Nephron (organoid): ENCODE data around the gene NMNAT2.
"Not testable (repeated sequence)": the region's sequence is repeated elsewhere in the genome, so short reads cannot be mapped to it uniquely, and the experiment has no call there.

ENCODE experiments used
- H3K27ac Mint-ChIP-seq, 3 experiments: 2 replicates each; pipeline ENCODE4 v1.8.0; 2020; ENCODE audit warnings: mixed read lengths in 3 of 3, mild to moderate bottlenecking in 2 of 3, moderate library complexity in 1 of 3
- H3K27me3 Mint-ChIP-seq: 2 replicates; pipeline ENCODE4 v1.8.0; 2021; ENCODE audit warnings: low read depth, mild to moderate bottlenecking, moderate library complexity, mixed read lengths
- H3K36me3 Mint-ChIP-seq: 2 replicates; pipeline ENCODE4 v1.8.0; 2020; ENCODE audit warnings: low read depth, mixed read lengths
- H3K4me1 Mint-ChIP-seq: 2 replicates; pipeline ENCODE4 v1.8.0; 2020; ENCODE audit warnings: mixed read lengths
- H3K4me3 Mint-ChIP-seq, 3 experiments: 2 replicates each; pipeline ENCODE4 v1.8.0; 2020; ENCODE audit warnings: mild to moderate bottlenecking in 3 of 3, mixed read lengths in 3 of 3, moderate library complexity in 2 of 3
- H3K9me3 Mint-ChIP-seq: 2 replicates; pipeline ENCODE4 v1.8.0; 2020; ENCODE audit warnings: mixed read lengths
- TF ChIP-seq, protein P1 (sequence below), 3 experiments: fragments of 200-600 bp; sonication (generic); IDR thresholded peaks; one replicate each; pipeline ENCODE4 v1.5.0; 2021; ENCODE audit warnings: antibody characterized with exemption in 3 of 3; ENCODE audit not compliant: unreplicated experiment in 3 of 3

NMNAT2 gene

DNA sequence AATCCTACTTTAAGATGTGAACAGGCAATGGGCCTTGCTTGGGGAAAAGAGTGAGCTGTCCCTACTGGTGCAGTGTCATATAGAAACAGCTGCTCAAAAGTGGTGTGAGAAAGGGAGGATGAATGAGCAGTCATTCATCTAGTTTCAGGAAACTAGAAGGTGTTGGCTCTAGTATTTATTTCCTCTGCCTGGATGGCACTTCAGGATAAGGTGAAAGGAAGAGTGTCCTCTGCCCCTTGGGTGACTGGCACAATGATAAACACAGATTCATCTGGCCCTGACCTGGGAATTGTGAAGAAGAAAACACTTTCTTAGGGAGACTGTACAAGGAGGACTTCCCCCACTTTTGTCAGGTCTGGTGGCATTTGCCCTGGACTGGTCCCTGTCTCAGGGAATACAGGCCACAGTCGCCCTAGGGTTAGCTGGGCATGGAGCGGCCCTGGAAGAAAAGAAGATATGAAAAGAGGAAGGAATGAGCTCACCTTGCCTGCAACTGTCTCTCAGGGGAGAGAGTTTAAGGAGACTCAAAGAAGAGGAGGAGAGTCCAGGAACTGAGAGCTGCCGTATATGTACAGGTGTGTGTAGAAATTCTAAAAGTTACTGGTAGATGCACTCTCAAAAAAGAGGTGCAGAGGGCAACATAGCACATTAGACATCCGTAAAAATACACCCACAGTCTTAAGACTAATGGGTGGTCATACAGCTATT lies 13.8 kb upstream of the NMNAT2 start:
- no peaks in the 10 kb centered on the region for H3K36me3 Mint-ChIP-seq
- TF ChIP-seq, protein P1, sequence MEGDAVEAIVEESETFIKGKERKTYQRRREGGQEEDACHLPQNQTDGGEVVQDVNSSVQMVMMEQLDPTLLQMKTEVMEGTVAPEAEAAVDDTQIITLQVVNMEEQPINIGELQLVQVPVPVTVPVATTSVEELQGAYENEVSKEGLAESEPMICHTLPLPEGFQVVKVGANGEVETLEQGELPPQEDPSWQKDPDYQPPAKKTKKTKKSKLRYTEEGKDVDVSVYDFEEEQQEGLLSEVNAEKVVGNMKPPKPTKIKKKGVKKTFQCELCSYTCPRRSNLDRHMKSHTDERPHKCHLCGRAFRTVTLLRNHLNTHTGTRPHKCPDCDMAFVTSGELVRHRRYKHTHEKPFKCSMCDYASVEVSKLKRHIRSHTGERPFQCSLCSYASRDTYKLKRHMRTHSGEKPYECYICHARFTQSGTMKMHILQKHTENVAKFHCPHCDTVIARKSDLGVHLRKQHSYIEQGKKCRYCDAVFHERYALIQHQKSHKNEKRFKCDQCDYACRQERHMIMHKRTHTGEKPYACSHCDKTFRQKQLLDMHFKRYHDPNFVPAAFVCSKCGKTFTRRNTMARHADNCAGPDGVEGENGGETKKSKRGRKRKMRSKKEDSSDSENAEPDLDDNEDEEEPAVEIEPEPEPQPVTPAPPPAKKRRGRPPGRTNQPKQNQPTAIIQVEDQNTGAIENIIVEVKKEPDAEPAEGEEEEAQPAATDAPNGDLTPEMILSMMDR (IDR thresholded peaks at IDR 0.05; ENCODE audit: unreplicated experiment in 3 of 3): no peak
- no peaks in the 10 kb centered on the region for H3K9me3 Mint-ChIP-seq
- H3K27ac Mint-ChIP-seq: no peak overlapping the region
- no peaks in the 10 kb centered on the region for H3K4me1 Mint-ChIP-seq
- no peaks in the 10 kb centered on the region for H3K27me3 Mint-ChIP-seq
- H3K4me3 Mint-ChIP-seq: no peak overlapping the region

DNA sequence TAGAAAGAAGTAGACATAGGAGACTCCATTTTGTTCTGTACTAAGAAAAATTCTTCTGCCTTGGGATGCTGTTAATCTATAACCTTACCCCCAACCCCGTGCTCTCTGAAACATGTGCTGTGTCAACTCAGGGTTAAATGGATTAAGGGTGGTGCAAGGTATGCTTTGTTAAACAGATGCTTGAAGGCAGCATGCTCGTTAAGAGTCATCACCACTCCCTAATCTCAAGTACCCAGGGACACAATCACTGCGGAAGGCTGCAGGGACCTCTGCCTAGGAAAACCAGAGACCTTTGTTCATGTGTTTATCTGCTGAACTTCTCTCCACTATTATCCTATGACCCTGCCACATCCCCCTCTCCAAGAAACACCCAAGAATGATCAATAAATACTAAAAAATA lies 9.4 kb upstream of the NMNAT2 start:
- not testable (repeated sequence) for H3K9me3 Mint-ChIP-seq, H3K27ac Mint-ChIP-seq, H3K36me3 Mint-ChIP-seq, H3K27me3 Mint-ChIP-seq, H3K4me3 Mint-ChIP-seq, H3K4me1 Mint-ChIP-seq

DNA sequence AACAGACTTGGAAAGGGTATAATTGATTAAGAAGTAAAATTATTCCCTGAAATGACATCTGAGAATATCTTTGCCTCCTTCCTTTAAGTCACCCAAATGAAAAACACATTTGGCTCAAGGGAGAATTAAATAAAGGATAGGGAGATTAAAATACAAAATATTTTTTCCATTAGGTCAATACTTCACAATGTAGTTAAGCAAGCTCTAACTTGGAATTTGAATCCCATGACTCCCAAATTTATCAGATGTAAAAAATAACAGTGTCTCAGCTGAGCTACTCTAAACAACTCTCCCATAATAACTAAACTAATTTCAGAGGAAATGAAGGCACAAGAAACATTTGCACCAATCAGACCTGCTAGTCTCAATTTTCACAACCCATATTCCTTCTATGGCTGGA lies 6.5 kb upstream of the NMNAT2 start:
- Mint-ChIP-seq H3K4me3 (no peak overlapping the region), H3K27me3 (peaks cover 33% of the 10 kb centered on the region), H3K36me3 (no peaks in the 10 kb centered on the region), H3K27ac (no peak overlapping the region), H3K4me1 (no peaks in the 10 kb centered on the region), H3K9me3 (peaks cover 6% of the 10 kb centered on the region)
- TF ChIP-seq, protein P1 (IDR thresholded peaks at IDR 0.05; ENCODE audit: unreplicated experiment in 3 of 3): no peak

DNA sequence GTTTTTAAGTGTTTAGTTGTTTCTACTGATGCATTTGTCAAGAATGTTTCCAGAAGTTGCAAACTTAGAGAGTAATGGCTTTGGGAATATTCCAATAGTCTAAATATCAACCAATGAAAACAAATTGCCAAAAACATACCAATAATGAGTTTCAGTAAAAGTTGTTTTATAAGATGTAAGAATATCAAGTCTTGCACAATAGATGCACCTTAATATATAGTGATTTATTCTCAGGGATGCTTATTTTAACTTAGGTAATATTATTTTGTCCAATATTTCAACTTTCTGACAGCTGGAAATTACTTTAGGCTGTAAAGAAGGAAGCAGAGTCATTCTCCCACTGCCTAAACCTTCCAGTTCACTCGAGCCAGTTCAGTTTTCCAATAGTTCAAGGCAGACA lies 5.4 kb upstream of the NMNAT2 start:
- peaks cover 45% of the 10 kb centered on the region for H3K27me3 Mint-ChIP-seq
- H3K27ac Mint-ChIP-seq: no peak overlapping the region
- H3K4me1 Mint-ChIP-seq: peaks cover 3% of the 10 kb centered on the region
- TF ChIP-seq, protein P1 (IDR thresholded peaks at IDR 0.05; ENCODE audit: unreplicated experiment in 3 of 3): no peak
- no peaks in the 10 kb centered on the region for H3K36me3 Mint-ChIP-seq
- no peak overlapping the region for H3K4me3 Mint-ChIP-seq
- peaks cover 6% of the 10 kb centered on the region for H3K9me3 Mint-ChIP-seq

DNA sequence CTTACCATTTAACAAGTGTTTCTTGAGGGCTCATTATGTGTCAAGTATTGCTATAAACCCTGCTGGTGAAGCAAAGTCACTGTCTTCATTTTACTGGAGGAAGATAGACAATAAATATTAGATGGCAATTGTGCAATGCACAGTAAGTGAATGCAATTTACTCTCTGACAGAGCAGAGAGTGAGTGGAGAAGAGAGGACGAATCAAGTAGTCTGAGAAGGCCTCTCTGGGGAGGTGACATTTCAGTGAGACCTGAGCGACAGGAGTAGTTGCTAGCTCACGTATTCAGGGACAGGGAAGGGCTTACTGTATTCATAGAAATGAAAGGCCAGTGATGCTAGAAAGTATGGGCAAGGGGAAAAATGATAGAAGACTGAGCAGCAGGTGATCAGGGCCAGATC lies 1.2 kb upstream of the NMNAT2 start:
- Mint-ChIP-seq H3K4me3 (no peak overlapping the region), H3K27me3 (peaks cover 76% of the 10 kb centered on the region), H3K36me3 (no peaks in the 10 kb centered on the region), H3K27ac (no peak overlapping the region), H3K4me1 (peaks cover 25% of the 10 kb centered on the region), H3K9me3 (no peaks in the 10 kb centered on the region)
- TF ChIP-seq, protein P1 (IDR thresholded peaks at IDR 0.05; ENCODE audit: unreplicated experiment in 3 of 3): no peak

DNA sequence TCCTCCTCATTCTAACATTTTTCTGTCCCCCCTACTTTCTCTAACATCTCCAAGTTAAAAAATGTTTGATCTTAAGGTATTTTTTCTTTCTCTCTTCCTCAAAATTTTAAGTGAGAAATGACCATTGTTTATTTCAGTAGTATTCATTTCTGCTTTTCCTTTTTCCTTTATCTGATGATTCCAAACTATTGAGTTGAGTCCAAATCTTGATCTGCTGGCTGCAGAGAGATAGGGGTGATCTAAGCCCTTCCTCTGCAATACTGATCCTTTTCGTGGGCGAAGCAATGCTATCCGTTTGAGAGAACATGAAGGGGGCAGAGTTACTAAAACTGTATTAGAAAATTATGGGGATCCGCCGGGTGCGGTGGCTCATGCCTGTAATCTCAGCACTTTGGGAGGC lies 516 bp upstream of the NMNAT2 start:
- Mint-ChIP-seq H3K36me3 (no peaks in the 10 kb centered on the region), H3K27me3 (peaks cover 80% of the 10 kb centered on the region), H3K9me3 (no peaks in the 10 kb centered on the region), H3K4me3 (peak overlapping the region; percentile 80 to 91 (median 88)), H3K4me1 (peaks cover 25% of the 10 kb centered on the region), H3K27ac (no peak overlapping the region)
- TF ChIP-seq, protein P1 (IDR thresholded peaks at IDR 0.05; ENCODE audit: unreplicated experiment in 3 of 3): no peak
